Trophoblast cell (in vitro differentiated cells and primary cell): Measurements from ENCODE around the gene TSC22D2.

ENCODE experiments used
- DNase-seq, 2 donors: peaks; one replicate each; pipeline ENCODE4 v3.0.0-alpha.2; 2016
- H2AFZ ChIP-seq: 2 replicates; pipeline ENCODE4 v1.6.1; 2013; ENCODE audit warnings: low read length, moderate library complexity, mild to moderate bottlenecking; ENCODE audit not compliant: insufficient read depth, poor library complexity
- H2AK5ac ChIP-seq: 2 replicates; pipeline ENCODE4 v1.6.1; 2013; ENCODE audit warnings: mild to moderate bottlenecking, low read length
- H2BK120ac ChIP-seq: 2 replicates; pipeline ENCODE4 v1.6.1; 2013; ENCODE audit warnings: low read length, mild to moderate bottlenecking, moderate library complexity; ENCODE audit not compliant: insufficient read depth, poor library complexity
- H2BK12ac ChIP-seq: 2 replicates; pipeline ENCODE4 v1.6.1; 2013; ENCODE audit warnings: mild to moderate bottlenecking, low read length, moderate library complexity
- H2BK5ac ChIP-seq: 2 replicates; pipeline ENCODE4 v1.6.1; 2013; ENCODE audit warnings: low read length, low read depth, moderate library complexity, mild to moderate bottlenecking; ENCODE audit not compliant: poor library complexity
- H3K14ac ChIP-seq: 2 replicates; pipeline ENCODE4 v1.6.1; 2013; ENCODE audit warnings: mild to moderate bottlenecking, low read length
- H3K18ac ChIP-seq: 2 replicates; pipeline ENCODE4 v1.6.1; 2013; ENCODE audit warnings: mild to moderate bottlenecking, low read length
- H3K23ac ChIP-seq: 2 replicates; pipeline ENCODE4 v1.6.1; 2013; ENCODE audit warnings: low read length
- H3K27ac ChIP-seq: 2 replicates; pipeline ENCODE4 v1.5.1; 2013; ENCODE audit warnings: low read depth, mild to moderate bottlenecking, inconsistent platforms, low read length, moderate library complexity
- H3K27me3 ChIP-seq: 2 replicates; pipeline ENCODE4 v1.6.1; 2013; ENCODE audit warnings: inconsistent platforms, mild to moderate bottlenecking, low read length, moderate library complexity; ENCODE audit not compliant: insufficient read depth
- H3K36me3 ChIP-seq, 2 experiments: 1 replicate in 1 of 2; 2 replicates in 1 of 2; pipeline ENCODE4 v1.6.1; 2013; ENCODE audit warnings: low read length in 2 of 2, mild to moderate bottlenecking in 2 of 2, moderate library complexity in 1 of 2; ENCODE audit not compliant: insufficient read depth in 2 of 2, control insufficient read depth in 1 of 2
- H3K4ac ChIP-seq: 2 replicates; pipeline ENCODE4 v1.6.1; 2013; ENCODE audit warnings: low read depth, mild to moderate bottlenecking, low read length, moderate library complexity
- H3K4me1 ChIP-seq, 2 experiments: 1 replicate in 1 of 2; 2 replicates in 1 of 2; pipeline ENCODE4 v1.6.1; 2013; ENCODE audit warnings: low read length in 2 of 2, mild to moderate bottlenecking in 2 of 2, moderate library complexity in 1 of 2; ENCODE audit not compliant: insufficient read depth in 2 of 2, control insufficient read depth in 1 of 2
- H3K4me2 ChIP-seq: 2 replicates; pipeline ENCODE4 v1.6.1; 2013; ENCODE audit warnings: inconsistent platforms, mild to moderate bottlenecking, low read length, moderate library complexity
- H3K4me3 ChIP-seq: 2 replicates; pipeline ENCODE4 v1.5.1; 2013; ENCODE audit warnings: mild to moderate bottlenecking, low read depth, low read length, inconsistent platforms
- H3K79me1 ChIP-seq: one replicate; pipeline ENCODE4 v1.6.1; 2013; ENCODE audit warnings: low read length
- H3K79me2 ChIP-seq: 2 replicates; pipeline ENCODE4 v1.6.1; 2013; ENCODE audit warnings: low read length, mild to moderate bottlenecking; ENCODE audit not compliant: control insufficient read depth, insufficient read depth, poor library complexity
- H3K9ac ChIP-seq: 2 replicates; pipeline ENCODE4 v1.6.1; 2013; ENCODE audit warnings: mild to moderate bottlenecking, low read length
- H3K9me3 ChIP-seq: 2 replicates; pipeline ENCODE4 v1.6.1; 2013; ENCODE audit warnings: low read depth, mild to moderate bottlenecking, control low read depth, inconsistent platforms, low read length; ENCODE audit not compliant: insufficient read depth
- H4K12ac ChIP-seq: 2 replicates; pipeline ENCODE4 v1.6.1; 2013; ENCODE audit warnings: low read depth, mild to moderate bottlenecking, low read length, moderate library complexity
- H4K8ac ChIP-seq: 2 replicates; pipeline ENCODE4 v1.6.1; 2013; ENCODE audit warnings: low read depth, mild to moderate bottlenecking, low read length, moderate library complexity
- H4K91ac ChIP-seq: one replicate; pipeline ENCODE4 v1.6.1; 2013; ENCODE audit warnings: low read depth, mild to moderate bottlenecking, low read length, moderate library complexity
- WGBS: extraction: QIAGEN DNeasy Blood & Tissue Kit; methylation state at CpG from one replicate; pipeline ENCODE4 v1.1.7; 2013; ENCODE audit warnings: missing lambda C conversion rate; ENCODE audit not compliant: insufficient read length, insufficient coverage; ENCODE audit errors: extremely low coverage; 5-methylcytosine and 5-hydroxymethylcytosine counted together

Gene TSC22D2

GRCh38 chr3:150411106-150411460 is 3.0 kb downstream of the TSC22D2 start:
- Histone ChIP-seq H4K91ac (no peak overlapping the region), H3K79me1 (peaks cover 29% of the 10 kb centered on the region), H4K12ac (no peak overlapping the region), H3K79me2 (peaks cover 33% of the 10 kb centered on the region), H4K8ac (no peak overlapping the region), H2BK120ac (no peak overlapping the region), H3K4me3 (peak overlapping the region; percentile 96), H2BK12ac (no peak overlapping the region), H2AK5ac (no peak overlapping the region), H2AFZ (no peak overlapping the region), H3K4me2 (peak overlapping the region; percentile 82), H3K18ac (no peak overlapping the region), H3K4ac (peak overlapping the region; percentile 97), H3K23ac (peak overlapping the region; percentile 28), H3K4me1 (no peaks in the 10 kb centered on the region), H3K14ac (no peak overlapping the region), H3K27me3 (no peaks in the 10 kb centered on the region), H3K36me3 (peaks cover 10% of the 10 kb centered on the region in 2 experiments), H3K27ac (no peak overlapping the region), H3K9me3 (peaks cover 4% of the 10 kb centered on the region), H2BK5ac (no peak overlapping the region), H3K9ac (peak overlapping the region; percentile 96)
- no peak for DNase-seq
- no CpG with 5 or more reads among the region's 5 CpGs for WGBS

GRCh38 chr3:150411546-150411945 is 3.4 kb downstream of the TSC22D2 start:
- no peak overlapping the region for H2AFZ ChIP-seq
- H3K4ac ChIP-seq = no peak overlapping the region
- peak overlapping the region; percentile 82 for H3K4me2 ChIP-seq
- H2BK120ac ChIP-seq = no peak overlapping the region
- no peak overlapping the region for H4K8ac ChIP-seq
- H4K91ac ChIP-seq = no peak overlapping the region
- peaks cover 4% of the 10 kb centered on the region for H3K9me3 ChIP-seq
- peak in 1 of 2 donors; percentile 21 for DNase-seq
- no peak overlapping the region for H2AK5ac ChIP-seq
- H3K27ac ChIP-seq = no peak overlapping the region
- H2BK12ac ChIP-seq = no peak overlapping the region
- H3K14ac ChIP-seq = no peak overlapping the region
- no peak overlapping the region for H2BK5ac ChIP-seq
- WGBS = no CpG with 5 or more reads among the region's 3 CpGs
- H3K27me3 ChIP-seq = no peaks in the 10 kb centered on the region
- H4K12ac ChIP-seq = no peak overlapping the region
- no peaks in the 10 kb centered on the region for H3K4me1 ChIP-seq
- no peak overlapping the region for H3K23ac ChIP-seq
- H3K79me1 ChIP-seq = peaks cover 29% of the 10 kb centered on the region
- H3K36me3 ChIP-seq = peaks cover 10% of the 10 kb centered on the region in 2 experiments
- H3K4me3 ChIP-seq = peak overlapping the region; percentile 62
- peaks cover 33% of the 10 kb centered on the region for H3K79me2 ChIP-seq
- peak overlapping the region; percentile 36 for H3K9ac ChIP-seq
- H3K18ac ChIP-seq = no peak overlapping the region

- H3K14ac ChIP-seq = no peak overlapping the region
- no peak overlapping the region for H3K9ac ChIP-seq
- no peak overlapping the region for H3K4ac ChIP-seq
- H3K27ac ChIP-seq = no peak overlapping the region
- H3K4me1 ChIP-seq = no peaks in the 10 kb centered on the region
- peaks cover 4% of the 10 kb centered on the region for H3K9me3 ChIP-seq
- H3K4me2 ChIP-seq = peak overlapping the region; percentile 47
- H3K36me3 ChIP-seq = peaks cover 10% of the 10 kb centered on the region in 2 experiments
- WGBS = no CpG with 5 or more reads among the region's 2 CpGs
- no peak overlapping the region for H3K18ac ChIP-seq
- H2BK12ac ChIP-seq = no peak overlapping the region
- H4K8ac ChIP-seq = no peak overlapping the region
- no peak overlapping the region for H4K12ac ChIP-seq
- no peak overlapping the region for H2AFZ ChIP-seq
- H4K91ac ChIP-seq = no peak overlapping the region
- H2AK5ac ChIP-seq = no peak overlapping the region
- H2BK5ac ChIP-seq = no peak overlapping the region
- H3K79me1 ChIP-seq = peaks cover 29% of the 10 kb centered on the region
- no peaks in the 10 kb centered on the region for H3K27me3 ChIP-seq
- H2BK120ac ChIP-seq = no peak overlapping the region
- H3K79me2 ChIP-seq = peaks cover 33% of the 10 kb centered on the region
- H3K23ac ChIP-seq = no peak overlapping the region
- no peak overlapping the region for H3K4me3 ChIP-seq
- DNase-seq = peak in 1 of 2 donors; percentile 10
Observed at GRCh38 chr3:150411976-150412375, 3.9 kb downstream of the TSC22D2 start.

- Histone ChIP-seq H3K9me3 (peaks cover 4% of the 10 kb centered on the region), H3K27ac (no peak overlapping the region), H2BK12ac (no peak overlapping the region), H3K4me1 (no peaks in the 10 kb centered on the region), H2BK5ac (no peak overlapping the region), H3K9ac (peak overlapping the region; percentile 59), H3K36me3 (peaks cover 10% of the 10 kb centered on the region in 2 experiments), H2BK120ac (no peak overlapping the region), H3K4me2 (peak overlapping the region; percentile 93), H3K27me3 (no peaks in the 10 kb centered on the region), H3K18ac (no peak overlapping the region), H3K23ac (no peak overlapping the region), H3K4ac (peak overlapping the region; percentile 99), H3K4me3 (no peak overlapping the region), H2AK5ac (no peak overlapping the region), H4K91ac (no peak overlapping the region), H2AFZ (no peak overlapping the region), H4K12ac (no peak overlapping the region), H3K79me2 (peaks cover 33% of the 10 kb centered on the region), H3K79me1 (peaks cover 27% of the 10 kb centered on the region), H4K8ac (no peak overlapping the region), H3K14ac (no peak overlapping the region)
- DNase-seq = peak in 1 of 2 donors; percentile 47
- WGBS = no CpG with 5 or more reads among the region's 5 CpGs
Observed at GRCh38 chr3:150412561-150413231, 4.6 kb downstream of the TSC22D2 start.
